Muscle of back (tissue), 11 donors: ENCODE measurements around the gene PCNX3. TPM values are rescaled to one million over a fixed set of nuclear protein-coding genes. Genes with fewer than 3 reads are reported as not detected.
"Not testable (repeated sequence)": the region's sequence is repeated elsewhere in the genome, so short reads cannot be mapped to it uniquely, and the experiment has no call there.

ENCODE experiments used
- DNase-seq, 3 donors: peaks; one replicate each; pipeline versions ENCODE4 v3.0.0 to v3.0.0-alpha.2; 2013
- polyA plus RNA-seq, 10 donors: library from polyadenylated mRNA; unstranded; fragments of 120-200 nt; gene quantifications; one replicate each; pipeline ENCODE4 v1.2.1, GENCODE V29; 2013; ENCODE audit not compliant: insufficient read length in 10 of 10

Gene PCNX3
- polyA plus RNA-seq, 10 donors: 12.6 to 23.6 (median 17.5) TPM

DNA sequence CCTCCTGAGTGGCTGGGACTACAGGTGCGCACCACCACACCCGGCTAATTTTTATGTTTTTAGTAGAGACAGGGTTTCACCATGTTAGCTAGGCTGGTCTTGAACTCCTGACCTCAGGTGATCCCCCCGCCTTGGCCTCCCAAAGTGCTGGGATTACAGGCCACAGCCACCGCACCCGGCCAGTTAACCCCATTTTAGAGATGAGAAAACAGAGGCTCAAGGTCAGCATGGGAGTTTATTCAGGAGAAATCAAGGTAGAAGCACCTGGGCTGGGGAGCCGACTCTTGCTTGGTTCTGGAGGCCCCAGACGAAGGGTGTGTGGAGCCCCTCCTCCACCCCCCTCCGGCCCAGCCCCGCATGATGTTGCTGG is 23.6 kb downstream of the PCNX3 start:
- DNase-seq: not testable (repeated sequence)

DNA sequence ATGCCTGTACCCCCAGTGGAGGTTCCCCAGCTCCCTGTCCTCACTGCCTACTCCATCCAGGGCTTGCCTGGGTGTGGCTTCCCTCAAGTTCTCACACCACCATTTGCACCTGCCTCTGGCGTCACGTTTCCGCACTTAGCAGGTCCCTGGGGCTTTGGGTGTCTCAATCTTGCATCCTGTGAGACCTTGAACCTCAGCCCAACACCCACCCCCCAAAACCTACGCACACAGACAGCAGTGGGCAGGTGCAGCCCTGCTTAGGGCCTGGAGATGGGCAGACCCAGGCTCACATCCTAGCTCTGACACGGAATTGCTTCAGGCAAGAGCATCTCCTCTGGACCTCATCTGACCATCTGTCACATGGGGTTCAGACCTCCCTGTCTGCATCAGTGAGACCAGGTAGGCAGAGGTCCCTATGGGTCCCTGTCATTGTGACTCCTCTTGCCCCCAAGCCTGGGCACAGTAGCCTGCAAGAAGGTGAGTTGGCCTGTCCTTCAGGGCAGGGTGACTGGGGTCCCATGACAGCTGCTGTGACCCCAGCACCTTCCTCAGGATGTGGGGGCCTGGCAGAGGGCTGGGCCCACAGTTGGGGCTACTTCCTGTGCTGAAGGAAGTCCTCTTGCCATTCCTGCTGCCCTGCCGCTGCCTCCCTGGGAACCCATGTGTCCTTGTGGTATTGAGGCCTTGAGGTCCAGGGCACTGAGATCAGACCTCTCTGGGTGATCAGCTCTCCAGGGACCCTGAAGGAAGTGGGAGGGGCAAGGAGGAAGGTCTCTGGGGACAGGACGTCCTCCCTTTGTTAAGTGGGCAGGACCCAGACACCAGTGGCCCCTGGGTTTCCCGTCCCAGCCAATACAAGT is 24.3 kb downstream of the PCNX3 start:
- DNase-seq: no peak

GRCh38 chr11:65640483-65641296 is 25.1 kb downstream of the PCNX3 start:
- DNase-seq: peak in 1 of 3 donors; percentile 64

- DNase-seq: no peak
These were observed 25.9 kb downstream of the PCNX3 start for GRCh38 chr11:65641297-65642013.

DNA sequence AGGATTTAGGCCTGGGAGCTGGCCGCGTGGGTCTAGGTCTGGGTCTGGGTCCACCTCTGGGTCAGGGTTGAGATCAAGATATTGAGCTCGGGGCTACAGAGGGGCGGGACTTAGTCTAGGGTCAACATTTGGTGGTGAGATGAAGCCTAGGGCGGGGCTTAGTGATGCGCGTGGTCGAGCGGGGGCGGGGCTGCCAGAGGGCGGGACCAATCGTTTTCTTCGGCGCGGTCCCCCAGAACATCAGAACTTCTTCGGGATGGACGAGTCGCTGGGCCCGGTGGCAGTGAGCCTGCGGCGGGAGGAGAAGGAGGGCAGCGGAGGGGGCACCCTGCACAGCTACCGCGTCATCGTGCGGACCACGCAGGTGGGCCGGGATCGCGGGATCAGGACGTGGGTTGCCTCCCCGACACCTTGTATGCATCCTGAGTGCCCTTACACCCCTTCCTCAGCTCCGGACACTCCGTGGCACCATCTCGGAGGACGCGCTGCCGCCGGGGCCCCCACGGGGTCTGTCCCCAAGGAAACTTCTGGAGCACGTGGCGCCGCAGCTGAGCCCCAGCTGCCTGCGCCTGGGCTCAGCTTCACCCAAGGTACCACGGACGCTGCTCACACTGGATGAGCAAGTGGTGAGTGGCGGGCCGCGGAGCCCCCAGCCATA is 26.6 kb downstream of the PCNX3 start:
- no peak for DNase-seq

GRCh38 chr11:65643971-65644370 is 28.4 kb downstream of the PCNX3 start:
- no peak for DNase-seq

- DNase-seq: no peak
These were observed 29.3 kb downstream of the PCNX3 start for GRCh38 chr11:65644837-65645236.

GRCh38 chr11:65645710-65646109 is 30.1 kb downstream of the PCNX3 start:
- DNase-seq: no peak

GRCh38 chr11:65646288-65646957 is 30.8 kb downstream of the PCNX3 start:
- DNase-seq: no peak

DNA sequence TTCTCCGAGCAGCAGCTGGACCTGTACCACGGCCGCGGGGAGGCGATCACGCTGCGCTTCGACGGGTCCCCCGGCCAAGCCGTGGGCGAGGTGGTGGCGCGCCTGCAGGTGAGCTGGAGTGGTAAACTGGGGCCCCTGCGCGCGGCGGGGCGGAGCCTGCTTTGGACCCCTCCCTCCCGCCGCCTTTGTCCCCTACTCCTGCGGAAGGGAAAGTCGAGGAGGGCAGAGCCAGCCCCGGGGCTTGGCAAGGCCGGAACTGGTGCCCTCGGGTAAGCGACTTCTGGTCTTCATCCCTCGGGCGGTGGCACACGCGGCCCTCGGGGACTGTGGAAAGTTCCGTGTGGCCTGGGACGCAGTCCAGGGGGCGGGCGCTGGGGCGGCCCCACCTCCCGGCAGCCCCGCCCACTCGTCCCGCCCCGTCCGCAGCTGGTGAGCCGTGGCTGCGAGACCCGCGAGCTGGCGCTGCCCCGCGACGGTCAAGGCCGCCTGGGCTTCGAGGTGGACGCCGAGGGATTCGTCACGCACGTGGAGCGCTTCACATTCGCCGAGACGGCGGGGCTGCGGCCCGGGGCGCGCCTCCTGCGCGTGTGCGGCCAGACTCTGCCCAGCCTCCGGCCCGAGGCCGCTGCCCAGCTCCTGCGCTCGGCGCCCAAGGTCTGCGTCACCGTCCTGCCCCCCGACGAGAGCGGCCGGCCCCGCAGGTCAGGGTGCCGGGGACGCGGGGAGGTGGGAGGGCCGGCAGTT is 31.6 kb downstream of the PCNX3 start:
- DNase-seq: peak in 1 of 3 donors; percentile 57

DNA sequence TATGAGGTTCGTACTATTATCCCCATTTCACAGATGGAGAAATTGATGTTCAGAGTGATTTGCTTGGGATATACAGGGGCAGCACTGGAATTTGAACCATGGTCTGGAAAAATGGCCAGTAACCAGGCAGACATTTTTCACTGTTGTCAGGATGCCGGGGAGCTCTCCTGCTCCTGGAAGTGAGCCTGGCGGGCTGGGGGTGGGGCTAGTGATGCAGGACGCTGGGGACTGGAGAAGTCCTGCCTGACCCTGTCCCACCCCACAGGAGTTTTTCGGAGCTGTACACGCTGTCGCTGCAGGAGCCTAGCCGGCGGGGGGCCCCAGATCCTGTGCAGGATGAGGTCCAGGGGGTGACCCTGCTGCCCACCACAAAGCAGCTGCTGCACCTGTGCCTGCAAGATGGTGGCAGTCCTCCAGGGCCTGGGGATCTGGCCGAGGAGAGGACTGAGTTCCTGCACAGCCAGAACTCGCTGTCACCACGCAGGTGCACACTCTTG is 33.5 kb downstream of the PCNX3 start:
- DNase-seq: peak in 1 of 3 donors; percentile 66

DNA sequence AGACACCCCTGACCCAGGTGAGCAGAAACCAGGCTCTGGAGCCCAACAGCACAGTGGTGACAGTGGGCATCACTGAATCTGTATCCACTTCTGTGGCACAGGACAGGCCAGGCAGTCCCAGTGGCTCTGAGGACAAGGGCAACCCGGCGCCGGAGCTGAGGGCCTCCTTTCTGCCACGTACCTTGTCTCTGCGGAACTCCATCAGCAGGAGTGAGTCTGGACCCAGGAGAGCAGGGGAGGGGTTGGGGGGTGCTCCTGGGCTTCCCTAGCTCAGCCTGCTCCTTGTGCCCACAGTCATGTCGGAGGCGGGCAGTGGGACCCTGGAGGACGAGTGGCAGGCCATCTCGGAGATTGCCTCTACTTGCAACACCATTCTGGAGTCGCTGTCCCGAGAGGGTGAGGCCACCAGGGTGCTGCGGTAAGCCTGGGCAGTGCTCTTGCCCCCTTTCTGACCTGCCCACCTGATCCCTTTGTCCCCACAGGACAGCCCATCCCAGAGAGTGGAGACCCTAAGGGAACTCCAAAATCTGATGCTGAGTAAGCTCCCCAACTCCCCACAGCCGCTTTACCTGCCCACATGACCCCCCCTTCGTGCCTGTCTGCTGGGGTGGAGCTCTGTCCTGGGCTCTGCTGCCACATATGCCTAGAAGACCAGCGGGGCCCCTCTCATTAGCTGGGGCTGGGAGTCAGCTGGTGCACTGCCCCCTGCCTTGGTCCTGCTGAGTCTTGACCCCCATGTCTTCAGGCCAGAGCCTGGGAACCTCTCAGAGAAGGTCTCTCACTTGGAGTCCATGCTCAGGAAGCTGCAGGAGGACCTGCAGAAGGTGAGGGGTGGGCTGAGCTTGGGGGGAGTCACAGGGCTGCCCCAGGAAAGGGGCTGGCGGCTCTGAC is 34.3 kb downstream of the PCNX3 start:
- no peak for DNase-seq

GRCh38 chr11:65650547-65651338 is 35.2 kb downstream of the PCNX3 start:
- no peak for DNase-seq

GRCh38 chr11:65651339-65651588 is 35.7 kb downstream of the PCNX3 start:
- DNase-seq: no peak

- peak in 2 of 3 donors; percentile 25 to 61 for DNase-seq
These were observed 36.3 kb downstream of the PCNX3 start for GRCh38 chr11:65651589-65652510.

DNA sequence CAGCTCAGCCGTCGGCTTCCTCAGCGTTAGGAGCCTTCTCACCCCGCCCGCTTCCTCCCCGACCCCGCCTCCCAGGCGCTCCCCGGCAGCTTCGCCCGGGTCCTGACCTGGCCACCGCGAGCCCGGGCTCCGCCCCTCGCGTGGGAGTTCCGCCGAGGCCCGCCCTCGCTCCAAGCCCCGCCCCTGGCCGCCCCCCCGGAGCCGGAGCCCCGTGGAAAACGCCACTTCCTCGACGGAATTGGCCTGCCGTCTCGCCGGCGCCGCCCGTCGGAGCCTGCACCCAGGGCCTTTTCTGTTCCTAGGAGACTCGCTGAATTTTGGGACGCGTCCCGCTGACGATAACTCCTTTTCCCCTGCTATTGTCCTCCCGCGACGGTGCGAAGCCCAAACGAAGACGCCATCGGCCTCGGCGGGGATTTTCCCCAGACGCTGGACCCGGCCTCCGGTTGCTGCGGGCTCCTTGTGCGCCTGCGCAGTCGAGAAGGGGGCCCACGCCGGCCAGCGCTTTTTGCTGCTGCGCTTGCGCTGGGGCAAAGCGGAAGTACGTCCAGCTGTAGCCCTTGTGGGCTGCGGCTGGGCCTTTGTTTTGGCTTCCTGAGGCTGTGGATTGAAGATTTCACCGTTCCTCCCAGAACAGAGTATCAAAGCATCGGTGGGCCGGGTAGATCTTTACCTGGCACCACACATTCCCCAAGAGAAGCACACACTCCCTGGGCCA is 37.1 kb downstream of the PCNX3 start:
- peak; percentile 91 to 99 (median 96) for DNase-seq
